ENCODE measurements around the gene ATG4A. TPM values are rescaled to one million over a fixed set of nuclear protein-coding genes. Genes with fewer than 3 reads are reported as not detected.

ATG4A gene
- total RNA-seq, 1 experiment from 2014 or later, result 4.6 TPM

DNA sequence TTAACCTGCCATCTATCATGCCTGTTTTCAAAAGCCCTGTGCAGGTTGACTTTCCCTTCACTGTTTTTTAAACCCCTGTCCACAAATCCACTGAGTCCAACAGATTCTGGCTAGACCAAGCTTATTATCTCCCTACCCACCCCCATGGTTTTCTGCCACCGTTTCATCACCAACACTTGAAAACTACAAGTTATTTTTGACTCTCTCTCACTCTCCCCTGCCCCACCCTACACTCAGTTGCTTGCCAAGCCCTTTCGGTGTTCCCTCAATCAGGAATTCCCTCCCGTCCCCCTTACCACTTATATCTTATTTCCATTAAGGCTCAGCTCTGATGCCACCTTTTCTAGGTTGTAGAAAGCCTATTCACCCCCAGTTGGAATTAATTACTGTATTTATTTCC lies 29.7 kb downstream of the ATG4A start:
- TF ChIP-seq, protein P1, sequence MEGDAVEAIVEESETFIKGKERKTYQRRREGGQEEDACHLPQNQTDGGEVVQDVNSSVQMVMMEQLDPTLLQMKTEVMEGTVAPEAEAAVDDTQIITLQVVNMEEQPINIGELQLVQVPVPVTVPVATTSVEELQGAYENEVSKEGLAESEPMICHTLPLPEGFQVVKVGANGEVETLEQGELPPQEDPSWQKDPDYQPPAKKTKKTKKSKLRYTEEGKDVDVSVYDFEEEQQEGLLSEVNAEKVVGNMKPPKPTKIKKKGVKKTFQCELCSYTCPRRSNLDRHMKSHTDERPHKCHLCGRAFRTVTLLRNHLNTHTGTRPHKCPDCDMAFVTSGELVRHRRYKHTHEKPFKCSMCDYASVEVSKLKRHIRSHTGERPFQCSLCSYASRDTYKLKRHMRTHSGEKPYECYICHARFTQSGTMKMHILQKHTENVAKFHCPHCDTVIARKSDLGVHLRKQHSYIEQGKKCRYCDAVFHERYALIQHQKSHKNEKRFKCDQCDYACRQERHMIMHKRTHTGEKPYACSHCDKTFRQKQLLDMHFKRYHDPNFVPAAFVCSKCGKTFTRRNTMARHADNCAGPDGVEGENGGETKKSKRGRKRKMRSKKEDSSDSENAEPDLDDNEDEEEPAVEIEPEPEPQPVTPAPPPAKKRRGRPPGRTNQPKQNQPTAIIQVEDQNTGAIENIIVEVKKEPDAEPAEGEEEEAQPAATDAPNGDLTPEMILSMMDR (IDR thresholded peaks at IDR 0.05; ENCODE audit: insufficient read depth in 1 of 2, low read depth in 1 of 2, low read length in 1 of 2, severe bottlenecking in 1 of 2, unreplicated experiment in 1 of 2), result no peak
- Histone ChIP-seq H3K36me3 (ENCODE audit: control insufficient read depth, insufficient read depth, low read length) (no peaks in the 10 kb centered on the region), H3K4me3 (ENCODE audit: low read depth, low read length) (no peak overlapping the region), H3K4me1 (no peaks in the 10 kb centered on the region), H3K27me3 (replicated peaks; ENCODE audit: control insufficient read depth, insufficient read depth, low read length) (no peaks in the 10 kb centered on the region), H3K9me3 (no peaks in the 10 kb centered on the region)
- BruUV-seq (replicated peaks), result no TSS peak
- H3K27ac Mint-ChIP-seq (ENCODE audit: unreplicated experiment), result no peak overlapping the region
- no peak overlapping the region for H3K4me3 Mint-ChIP-seq (ENCODE audit: unreplicated experiment)
- H3K36me3 Mint-ChIP-seq (ENCODE audit: insufficient read depth, unreplicated experiment), result no peaks in the 10 kb centered on the region
- CTCF ChIA-PET, result no interaction called here
- no peaks in the 10 kb centered on the region for H3K27me3 Mint-ChIP-seq (ENCODE audit: insufficient read depth, unreplicated experiment)
- POLR2A ChIA-PET, result no interaction called here
- no peaks in the 10 kb centered on the region for H3K9me3 Mint-ChIP-seq (ENCODE audit: unreplicated experiment)
- no peaks in the 10 kb centered on the region for H3K4me1 Mint-ChIP-seq (ENCODE audit: low read depth, unreplicated experiment)
- intact Hi-C loops (cut with micrococcal nuclease; ENCODE audit: unreplicated experiment), result no loop called here
- DNase-seq, result no peak

DNA sequence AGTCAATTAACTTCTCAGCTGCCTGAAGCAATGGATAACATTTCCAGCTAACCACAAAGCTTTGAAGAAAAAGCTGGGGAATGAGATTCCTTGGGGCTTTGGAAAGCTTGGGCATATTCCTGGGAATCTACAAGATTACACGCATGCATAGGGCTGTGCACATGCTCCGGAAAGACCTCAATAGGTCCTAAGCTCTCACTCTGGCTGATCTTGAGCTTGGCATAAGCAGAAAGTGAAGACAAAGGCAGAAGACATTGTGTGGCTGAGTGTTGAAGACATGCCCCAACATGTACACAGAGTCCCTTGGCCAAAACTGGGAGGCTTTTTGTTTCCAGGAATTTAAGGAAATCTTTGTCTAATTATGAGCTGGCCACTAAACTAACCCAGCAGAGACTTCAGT lies 31.2 kb downstream of the ATG4A start:
- Mint-ChIP-seq H3K4me3 (ENCODE audit: unreplicated experiment) (no peak overlapping the region), H3K9me3 (ENCODE audit: unreplicated experiment) (no peaks in the 10 kb centered on the region), H3K36me3 (ENCODE audit: insufficient read depth, unreplicated experiment) (no peaks in the 10 kb centered on the region), H3K27me3 (ENCODE audit: insufficient read depth, unreplicated experiment) (no peaks in the 10 kb centered on the region), H3K4me1 (ENCODE audit: low read depth, unreplicated experiment) (no peaks in the 10 kb centered on the region), H3K27ac (ENCODE audit: unreplicated experiment) (no peak overlapping the region)
- ChIA-PET CTCF (no interaction called here), POLR2A (no interaction called here)
- BruUV-seq (replicated peaks), result no TSS peak
- intact Hi-C loops (cut with micrococcal nuclease; ENCODE audit: unreplicated experiment), result no loop called here
- DNase-seq, result no peak
- H3K9me3 ChIP-seq, result no peaks in the 10 kb centered on the region
- no peaks in the 10 kb centered on the region for H3K4me1 ChIP-seq
- H3K4me3 ChIP-seq (ENCODE audit: low read depth, low read length), result no peak overlapping the region
- TF ChIP-seq, protein P1 (IDR thresholded peaks at IDR 0.05; ENCODE audit: insufficient read depth in 1 of 2, low read depth in 1 of 2, low read length in 1 of 2, severe bottlenecking in 1 of 2, unreplicated experiment in 1 of 2), result no peak
- H3K36me3 ChIP-seq (ENCODE audit: control insufficient read depth, insufficient read depth, low read length), result no peaks in the 10 kb centered on the region
- no peaks in the 10 kb centered on the region for H3K27me3 ChIP-seq (replicated peaks; ENCODE audit: control insufficient read depth, insufficient read depth, low read length)

DNA sequence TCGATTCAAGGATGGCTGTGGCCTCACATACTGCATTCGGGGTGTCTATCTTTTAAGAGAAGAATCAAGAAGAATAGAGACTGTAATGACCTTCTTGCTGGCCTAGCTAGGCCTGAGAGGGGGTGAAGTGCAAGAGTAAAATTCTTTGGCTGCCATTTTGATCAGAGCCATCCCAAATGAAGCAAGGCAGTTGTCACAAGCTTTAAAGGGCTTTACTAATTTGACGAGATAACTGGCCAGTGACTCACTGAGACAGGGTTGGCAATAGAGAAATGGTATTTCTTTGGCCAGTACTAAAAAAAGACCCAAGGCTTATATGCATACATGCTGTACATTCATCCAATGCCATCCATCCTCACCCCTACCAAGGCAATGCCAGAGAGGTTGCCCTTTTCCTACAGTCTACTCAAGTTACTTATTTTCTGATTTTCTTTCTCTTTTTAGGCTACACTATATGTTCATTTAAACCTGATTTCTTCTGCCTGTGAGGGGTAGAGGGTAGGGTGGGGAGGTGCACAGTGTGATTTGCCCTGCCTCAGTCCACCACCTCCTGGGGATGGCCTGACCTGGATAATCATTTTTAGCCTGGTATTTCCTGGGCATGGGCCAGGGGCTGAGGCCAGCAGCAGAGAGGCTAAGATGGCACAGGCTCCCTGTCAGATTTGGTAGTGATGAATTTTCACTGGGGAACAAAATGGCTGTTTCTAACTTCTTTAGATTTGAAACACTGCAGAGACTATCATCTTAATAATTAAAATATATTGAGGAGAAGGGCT lies 32.2 kb downstream of the ATG4A start:
- no peaks in the 10 kb centered on the region for H3K27me3 ChIP-seq (replicated peaks; ENCODE audit: control insufficient read depth, insufficient read depth, low read length)
- BruUV-seq (replicated peaks), result no TSS peak
- Mint-ChIP-seq H3K4me3 (ENCODE audit: unreplicated experiment) (no peak overlapping the region), H3K9me3 (ENCODE audit: unreplicated experiment) (no peaks in the 10 kb centered on the region), H3K27me3 (ENCODE audit: insufficient read depth, unreplicated experiment) (no peaks in the 10 kb centered on the region), H3K27ac (ENCODE audit: unreplicated experiment) (no peak overlapping the region), H3K4me1 (ENCODE audit: low read depth, unreplicated experiment) (no peaks in the 10 kb centered on the region), H3K36me3 (ENCODE audit: insufficient read depth, unreplicated experiment) (no peaks in the 10 kb centered on the region)
- no peak overlapping the region for H3K4me3 ChIP-seq (ENCODE audit: low read depth, low read length)
- H3K36me3 ChIP-seq (ENCODE audit: control insufficient read depth, insufficient read depth, low read length), result no peaks in the 10 kb centered on the region
- TF ChIP-seq, protein P1 (IDR thresholded peaks at IDR 0.05; ENCODE audit: insufficient read depth in 1 of 2, low read depth in 1 of 2, low read length in 1 of 2, severe bottlenecking in 1 of 2, unreplicated experiment in 1 of 2), result no peak
- POLR2A ChIA-PET, result no interaction called here
- no peaks in the 10 kb centered on the region for H3K4me1 ChIP-seq
- CTCF ChIA-PET, result no interaction called here
- DNase-seq, result no peak
- intact Hi-C loops (cut with micrococcal nuclease; ENCODE audit: unreplicated experiment), result no loop called here
- no peaks in the 10 kb centered on the region for H3K9me3 ChIP-seq
